ENCODE data around the gene NGFR.

Gene NGFR

GRCh38 chr17:49494986-49495841, at the start of gene NGFR:
TSS of gene NGFR (plus strand) at chr17:49495293. CDS start at chr17:49495418, 125 bp downstream.
- Mint-ChIP-seq H3K36me3 (ENCODE audit: insufficient read depth) (peaks cover 6% of the 10 kb centered on the region), H3K27me3 (peaks cover 42% of the 10 kb centered on the region)

GRCh38 chr17:49445591-49445990, 49.5 kb upstream of the NGFR start:
- Mint-ChIP-seq H3K4me3 (no peak overlapping the region), H3K27me3 (peaks cover 40% of the 10 kb centered on the region), H3K9me3 (no peaks in the 10 kb centered on the region), H3K4me1 (no peaks in the 10 kb centered on the region), H3K27ac (ENCODE audit: low read depth) (no peak overlapping the region), H3K36me3 (ENCODE audit: insufficient read depth) (no peaks in the 10 kb centered on the region)
- DNase-seq (ENCODE audit: low spot score in 2 of 2) (no peak), ATAC-seq (replicated peaks; ENCODE audit: extremely low read depth, poor library complexity, severe bottlenecking) (no peak)

More at GRCh38 chr17:49494986-49495841, at the start of gene NGFR:
- ATAC-seq (replicated peaks; ENCODE audit: extremely low read depth, poor library complexity, severe bottlenecking) (peak; percentile 53), DNase-seq (ENCODE audit: low spot score in 2 of 2) (peak in 1 of 2 donors; percentile 15)
- H3K4me1 Mint-ChIP-seq: peaks cover 41% of the 10 kb centered on the region
- H3K9me3 Mint-ChIP-seq: no peaks in the 10 kb centered on the region
- H3K4me3 Mint-ChIP-seq: peak within 1 kb of the TSS; percentile 84
- no peak within 1 kb of the TSS for H3K27ac Mint-ChIP-seq (ENCODE audit: low read depth)

GRCh38 chr17:49447628-49448302, 47.3 kb upstream of the NGFR start:
- no peak overlapping the region for H3K27ac Mint-ChIP-seq (ENCODE audit: low read depth)
- no peak overlapping the region for H3K4me3 Mint-ChIP-seq
- DNase-seq (ENCODE audit: low spot score in 2 of 2) (no peak), ATAC-seq (replicated peaks; ENCODE audit: extremely low read depth, poor library complexity, severe bottlenecking) (no peak)
- no peaks in the 10 kb centered on the region for H3K36me3 Mint-ChIP-seq (ENCODE audit: insufficient read depth)
- H3K9me3 Mint-ChIP-seq: no peaks in the 10 kb centered on the region
- no peaks in the 10 kb centered on the region for H3K4me1 Mint-ChIP-seq
- H3K27me3 Mint-ChIP-seq: peaks cover 18% of the 10 kb centered on the region

- H3K4me3 Mint-ChIP-seq: no peak overlapping the region
- H3K36me3 Mint-ChIP-seq (ENCODE audit: insufficient read depth): no peaks in the 10 kb centered on the region
- no peak overlapping the region for H3K27ac Mint-ChIP-seq (ENCODE audit: low read depth)
- ATAC-seq (replicated peaks; ENCODE audit: extremely low read depth, poor library complexity, severe bottlenecking): no peak
- H3K27me3 Mint-ChIP-seq: peaks cover 6% of the 10 kb centered on the region
- H3K4me1 Mint-ChIP-seq: no peaks in the 10 kb centered on the region
- H3K9me3 Mint-ChIP-seq: no peaks in the 10 kb centered on the region
- no peak for DNase-seq (ENCODE audit: low spot score in 2 of 2)
These were observed 44.9 kb upstream of the NGFR start for GRCh38 chr17:49450181-49450580.

- Mint-ChIP-seq H3K27ac (ENCODE audit: low read depth) (no peak overlapping the region), H3K36me3 (ENCODE audit: insufficient read depth) (no peaks in the 10 kb centered on the region), H3K27me3 (peaks cover 9% of the 10 kb centered on the region), H3K9me3 (no peaks in the 10 kb centered on the region), H3K4me3 (no peak overlapping the region), H3K4me1 (no peaks in the 10 kb centered on the region)
- DNase-seq (ENCODE audit: low spot score in 2 of 2) (no peak), ATAC-seq (replicated peaks; ENCODE audit: extremely low read depth, poor library complexity, severe bottlenecking) (no peak)
These were observed 44.4 kb upstream of the NGFR start for GRCh38 chr17:49450735-49451134.

- Mint-ChIP-seq H3K27ac (ENCODE audit: low read depth) (no peak overlapping the region), H3K27me3 (peaks cover 18% of the 10 kb centered on the region), H3K4me1 (no peaks in the 10 kb centered on the region), H3K4me3 (no peak overlapping the region), H3K9me3 (no peaks in the 10 kb centered on the region), H3K36me3 (ENCODE audit: insufficient read depth) (no peaks in the 10 kb centered on the region)
- no peak for ATAC-seq (replicated peaks; ENCODE audit: extremely low read depth, poor library complexity, severe bottlenecking)
- DNase-seq (ENCODE audit: low spot score in 2 of 2): no peak
These were observed 42.9 kb upstream of the NGFR start for GRCh38 chr17:49452201-49452600.

GRCh38 chr17:49452661-49453060, 42.4 kb upstream of the NGFR start:
- H3K4me1 Mint-ChIP-seq: no peaks in the 10 kb centered on the region
- peaks cover 23% of the 10 kb centered on the region for H3K27me3 Mint-ChIP-seq
- DNase-seq (ENCODE audit: low spot score in 2 of 2) (no peak), ATAC-seq (replicated peaks; ENCODE audit: extremely low read depth, poor library complexity, severe bottlenecking) (no peak)
- H3K4me3 Mint-ChIP-seq: no peak overlapping the region
- no peak overlapping the region for H3K27ac Mint-ChIP-seq (ENCODE audit: low read depth)
- H3K36me3 Mint-ChIP-seq (ENCODE audit: insufficient read depth): no peaks in the 10 kb centered on the region
- no peaks in the 10 kb centered on the region for H3K9me3 Mint-ChIP-seq

GRCh38 chr17:49454050-49454449, 41.0 kb upstream of the NGFR start:
- Mint-ChIP-seq H3K4me1 (no peaks in the 10 kb centered on the region), H3K36me3 (ENCODE audit: insufficient read depth) (no peaks in the 10 kb centered on the region), H3K9me3 (no peaks in the 10 kb centered on the region), H3K27ac (ENCODE audit: low read depth) (no peak overlapping the region), H3K27me3 (peaks cover 36% of the 10 kb centered on the region), H3K4me3 (no peak overlapping the region)
- ATAC-seq (replicated peaks; ENCODE audit: extremely low read depth, poor library complexity, severe bottlenecking) (no peak), DNase-seq (ENCODE audit: low spot score in 2 of 2) (no peak)

GRCh38 chr17:49455272-49455861, 39.7 kb upstream of the NGFR start:
- ATAC-seq (replicated peaks; ENCODE audit: extremely low read depth, poor library complexity, severe bottlenecking): no peak
- H3K36me3 Mint-ChIP-seq (ENCODE audit: insufficient read depth): no peaks in the 10 kb centered on the region

GRCh38 chr17:49456183-49456965, 38.7 kb upstream of the NGFR start:
- no peak overlapping the region for H3K27ac Mint-ChIP-seq (ENCODE audit: low read depth)
- H3K9me3 Mint-ChIP-seq: no peaks in the 10 kb centered on the region
- H3K4me3 Mint-ChIP-seq: no peak overlapping the region
- no peak for DNase-seq (ENCODE audit: low spot score in 2 of 2)
- H3K27me3 Mint-ChIP-seq: peaks cover 59% of the 10 kb centered on the region
- H3K36me3 Mint-ChIP-seq (ENCODE audit: insufficient read depth): no peaks in the 10 kb centered on the region
- ATAC-seq (replicated peaks; ENCODE audit: extremely low read depth, poor library complexity, severe bottlenecking): no peak
- no peaks in the 10 kb centered on the region for H3K4me1 Mint-ChIP-seq

More at GRCh38 chr17:49455272-49455861, 39.7 kb upstream of the NGFR start:
- Mint-ChIP-seq H3K27me3 (peaks cover 49% of the 10 kb centered on the region), H3K27ac (ENCODE audit: low read depth) (no peak overlapping the region), H3K9me3 (no peaks in the 10 kb centered on the region), H3K4me1 (no peaks in the 10 kb centered on the region), H3K4me3 (no peak overlapping the region)
- no peak for DNase-seq (ENCODE audit: low spot score in 2 of 2)

GRCh38 chr17:49457564-49458535, 37.2 kb upstream of the NGFR start:
- Mint-ChIP-seq H3K27me3 (peaks cover 74% of the 10 kb centered on the region), H3K27ac (ENCODE audit: low read depth) (no peak overlapping the region), H3K4me3 (no peak overlapping the region), H3K4me1 (no peaks in the 10 kb centered on the region), H3K9me3 (no peaks in the 10 kb centered on the region), H3K36me3 (ENCODE audit: insufficient read depth) (no peaks in the 10 kb centered on the region)
- no peak for DNase-seq (ENCODE audit: low spot score in 2 of 2)
- ATAC-seq (replicated peaks; ENCODE audit: extremely low read depth, poor library complexity, severe bottlenecking): no peak
